GM19099 (cell line): ENCODE data around the gene LIMCH1.

Experiments
- POLR2A ChIP-seq: IDR thresholded peaks from 3 replicates; pipeline ENCODE4 v1.6.1; 2011; ENCODE audit warnings: low read depth; ENCODE audit not compliant: insufficient read length; ENCODE audit errors: extremely low read depth

LIMCH1 gene

DNA sequence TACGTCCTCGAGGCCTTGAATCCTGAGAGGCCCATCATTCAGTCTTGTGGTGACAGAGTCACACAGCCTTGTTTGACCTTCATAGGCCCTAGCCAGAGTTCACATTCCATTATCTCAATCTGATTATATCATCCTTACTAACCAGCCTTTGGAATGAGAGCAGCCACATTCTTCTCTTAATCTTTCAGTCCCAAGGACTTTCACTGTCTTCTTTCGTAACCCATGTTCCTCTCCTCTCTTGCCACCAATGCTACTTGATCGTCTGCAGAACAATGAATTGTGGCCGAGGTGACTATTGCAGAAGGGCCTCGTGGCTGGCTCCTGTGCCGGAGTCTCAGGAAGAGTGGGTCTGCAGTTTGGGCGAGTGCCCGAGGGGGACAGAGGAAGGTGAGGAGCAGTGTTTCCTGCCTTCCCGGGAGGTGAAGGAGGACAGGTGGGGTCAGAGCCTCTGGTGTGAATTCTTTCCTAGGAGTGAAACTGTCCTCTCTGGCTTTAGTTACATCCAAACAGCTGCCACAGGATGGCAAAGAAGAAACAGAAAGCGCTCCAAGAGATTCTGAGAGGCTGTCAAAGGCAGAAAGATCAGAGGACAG lies 94.6 kb downstream of the LIMCH1 start:
- TF ChIP-seq POLR2A: no peak

DNA sequence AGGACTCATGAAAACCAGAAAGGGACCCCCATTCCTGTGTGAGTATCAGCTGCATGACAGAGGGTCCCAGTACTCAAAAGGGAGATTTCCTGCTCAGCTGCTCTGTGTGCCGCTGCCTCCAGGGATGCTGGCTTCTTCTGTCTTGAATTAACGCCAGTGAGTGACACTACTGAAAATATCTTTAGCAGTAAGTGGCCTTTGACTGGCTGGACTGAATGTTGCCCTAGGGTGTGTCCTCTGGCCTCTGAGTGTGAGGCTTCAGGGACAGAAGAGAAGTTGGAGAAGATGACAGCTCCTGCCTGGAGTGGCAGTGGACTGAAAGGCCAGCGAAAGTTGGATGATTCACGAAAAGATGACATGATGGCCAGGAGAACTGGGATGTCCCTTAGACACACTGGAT lies 95.4 kb downstream of the LIMCH1 start:
- TF ChIP-seq POLR2A: no peak

DNA sequence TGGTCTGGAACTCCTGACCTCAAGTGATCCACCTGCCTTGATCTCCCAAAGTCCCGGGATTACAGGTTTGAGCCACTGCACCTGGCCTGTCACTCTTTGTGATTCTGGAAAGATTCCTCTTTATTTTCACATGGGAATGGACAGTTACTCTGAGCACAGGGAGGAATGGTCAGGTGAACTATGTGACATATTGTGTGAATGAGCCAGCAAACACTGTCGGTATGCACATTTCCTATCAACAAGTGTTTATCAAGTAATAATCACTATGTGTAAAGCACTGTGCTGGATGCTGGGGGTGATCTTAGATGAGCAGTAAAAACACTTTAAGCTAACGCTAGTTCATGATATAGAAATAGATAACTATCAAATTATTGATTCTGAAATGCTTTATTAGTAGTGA lies 97.5 kb downstream of the LIMCH1 start:
- TF ChIP-seq POLR2A: no peak

DNA sequence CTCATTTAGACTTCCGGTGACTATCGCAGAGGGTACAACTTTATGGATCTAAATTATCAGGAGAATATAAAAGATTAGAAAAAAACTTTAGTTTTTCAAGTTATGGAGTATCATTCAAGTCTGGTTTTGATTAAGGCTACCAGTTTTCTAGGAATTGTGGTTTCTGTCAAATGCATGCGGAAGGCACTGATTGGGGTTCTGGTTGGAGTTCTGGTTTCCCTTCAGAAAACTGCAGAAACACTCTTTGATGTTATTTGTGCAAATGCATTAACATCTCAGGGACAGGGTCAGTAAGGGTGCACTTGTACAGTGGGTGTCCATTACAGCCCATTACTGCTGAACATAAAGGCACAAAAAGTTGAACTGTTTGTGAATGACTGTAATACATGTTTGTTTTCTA lies 100.2 kb downstream of the LIMCH1 start:
- TF ChIP-seq POLR2A: no peak

DNA sequence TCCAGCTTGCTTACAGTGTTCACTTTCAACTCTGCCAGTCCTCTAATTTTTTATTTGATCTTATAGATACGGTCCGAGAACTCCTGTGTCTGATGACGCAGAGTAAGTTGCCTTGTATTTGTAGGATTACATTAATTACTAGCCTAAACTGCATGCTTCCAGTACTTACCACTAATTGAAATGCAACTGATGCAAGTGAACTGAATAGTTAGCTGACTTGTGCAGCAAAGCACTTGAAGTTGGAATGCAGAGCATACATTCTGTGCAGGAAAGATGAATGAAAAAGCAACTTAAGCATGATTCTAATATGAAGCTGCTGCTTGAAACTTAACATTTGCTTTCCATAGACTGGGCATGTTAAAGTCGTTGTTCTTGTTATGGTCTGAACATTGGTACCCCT lies 100.9 kb downstream of the LIMCH1 start:
- no peak for TF ChIP-seq POLR2A

DNA sequence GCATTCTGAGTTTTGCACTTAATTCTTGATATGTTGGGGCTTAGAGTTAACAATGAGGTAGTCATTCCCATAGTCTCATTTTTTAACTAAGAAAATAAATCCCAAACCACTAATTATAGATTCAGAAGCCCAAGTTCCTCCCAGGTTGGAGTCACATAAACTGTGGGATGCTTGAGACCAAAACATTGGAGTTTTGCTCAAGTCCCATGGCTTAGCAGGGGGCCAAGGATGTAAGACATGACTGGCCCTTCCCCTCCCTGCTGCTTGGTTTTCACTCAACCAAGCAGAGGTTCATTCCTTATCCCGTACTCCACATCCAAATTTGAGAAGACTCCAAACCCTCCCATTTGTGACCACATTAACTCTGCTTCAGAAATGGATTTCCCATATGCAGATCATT lies 101.3 kb downstream of the LIMCH1 start:
- no peak for TF ChIP-seq POLR2A

DNA sequence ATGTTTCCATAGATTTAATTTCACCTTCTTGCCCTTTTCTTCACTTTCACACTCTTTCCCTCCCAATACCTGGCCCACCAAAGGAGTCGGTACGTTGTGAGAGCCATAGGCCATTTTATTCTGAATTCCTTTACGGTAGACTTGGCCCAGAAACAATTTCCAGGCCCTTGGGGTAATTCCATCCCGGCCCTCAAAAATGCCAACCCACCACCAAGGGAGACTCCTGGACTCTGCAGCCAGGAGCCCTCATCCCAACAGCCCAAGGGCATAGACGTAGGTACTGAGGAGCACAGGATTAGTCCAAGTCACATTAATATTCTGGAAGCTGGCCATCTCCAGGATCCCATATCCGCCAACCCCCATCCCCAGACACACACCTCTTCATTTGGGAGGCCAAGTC lies 102.9 kb downstream of the LIMCH1 start:
- TF ChIP-seq POLR2A: no peak

DNA sequence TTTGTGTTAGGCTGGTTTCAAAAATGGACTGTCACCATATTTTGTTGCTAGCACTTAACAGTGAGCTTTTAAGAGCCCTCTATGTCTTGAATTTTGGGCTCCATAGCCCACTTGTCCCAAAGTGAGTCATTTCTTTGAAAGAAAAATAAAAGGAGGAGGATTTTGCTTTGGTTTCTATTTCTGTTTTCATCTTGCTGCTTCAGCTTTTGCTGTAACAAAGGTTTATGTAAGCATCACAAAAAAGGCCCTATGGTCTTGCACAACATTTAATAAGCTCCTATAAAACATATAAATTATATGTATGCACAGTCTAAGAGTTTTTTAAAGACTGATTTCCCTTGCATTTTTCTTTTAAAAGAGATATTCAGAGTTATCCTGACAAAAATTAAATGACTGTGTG lies 105.4 kb downstream of the LIMCH1 start:
- TF ChIP-seq POLR2A: no peak

DNA sequence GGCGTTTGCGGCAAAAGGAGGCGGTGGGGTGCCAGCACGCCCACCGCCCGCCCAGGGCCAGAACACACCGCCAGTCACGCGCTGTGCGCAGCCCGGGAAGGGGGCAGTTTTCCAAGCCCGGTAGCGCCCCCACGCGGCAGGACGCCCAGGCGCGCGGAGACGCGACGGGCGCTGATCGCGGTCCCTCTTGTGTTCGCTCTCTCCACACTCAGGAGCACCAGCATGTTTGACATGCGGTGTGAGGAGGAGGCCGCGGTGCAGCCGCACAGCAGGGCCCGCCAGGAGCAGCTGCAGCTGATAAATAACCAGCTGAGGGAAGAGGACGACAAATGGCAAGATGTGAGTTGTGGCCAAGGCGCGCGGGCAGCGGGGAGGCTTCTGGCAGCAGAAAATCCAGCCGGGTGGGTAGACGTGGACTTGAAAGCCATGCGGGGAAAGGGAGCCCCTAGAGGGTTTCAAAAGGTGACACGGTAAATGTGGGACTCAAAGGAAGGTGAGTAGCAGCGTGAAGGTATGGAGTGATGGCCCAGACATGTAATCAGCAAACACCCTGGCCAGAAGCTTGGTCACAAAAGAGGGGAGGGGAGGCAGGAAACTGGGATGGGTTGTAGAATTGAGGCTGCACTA lies 106.4 kb downstream of the LIMCH1 start:
- TF ChIP-seq POLR2A: no peak

DNA sequence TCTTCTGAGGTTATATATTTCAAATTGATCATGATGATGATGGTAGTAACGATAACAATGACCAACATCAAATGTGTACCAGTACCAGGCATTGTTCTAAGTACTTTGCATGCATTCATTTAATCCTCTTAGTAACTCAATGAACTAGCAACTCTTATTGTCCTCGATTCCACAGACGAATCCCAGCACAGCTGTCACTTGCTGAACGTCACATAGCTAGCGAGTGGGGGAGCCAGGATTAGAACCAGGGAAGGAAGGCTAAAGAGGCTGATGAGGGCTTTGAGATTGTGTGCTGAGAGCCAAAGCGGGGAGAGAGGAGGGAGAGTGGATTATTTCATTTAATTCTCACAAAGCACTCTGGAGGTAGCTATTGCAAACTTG lies 106.9 kb downstream of the LIMCH1 start:
- no peak for TF ChIP-seq POLR2A

DNA sequence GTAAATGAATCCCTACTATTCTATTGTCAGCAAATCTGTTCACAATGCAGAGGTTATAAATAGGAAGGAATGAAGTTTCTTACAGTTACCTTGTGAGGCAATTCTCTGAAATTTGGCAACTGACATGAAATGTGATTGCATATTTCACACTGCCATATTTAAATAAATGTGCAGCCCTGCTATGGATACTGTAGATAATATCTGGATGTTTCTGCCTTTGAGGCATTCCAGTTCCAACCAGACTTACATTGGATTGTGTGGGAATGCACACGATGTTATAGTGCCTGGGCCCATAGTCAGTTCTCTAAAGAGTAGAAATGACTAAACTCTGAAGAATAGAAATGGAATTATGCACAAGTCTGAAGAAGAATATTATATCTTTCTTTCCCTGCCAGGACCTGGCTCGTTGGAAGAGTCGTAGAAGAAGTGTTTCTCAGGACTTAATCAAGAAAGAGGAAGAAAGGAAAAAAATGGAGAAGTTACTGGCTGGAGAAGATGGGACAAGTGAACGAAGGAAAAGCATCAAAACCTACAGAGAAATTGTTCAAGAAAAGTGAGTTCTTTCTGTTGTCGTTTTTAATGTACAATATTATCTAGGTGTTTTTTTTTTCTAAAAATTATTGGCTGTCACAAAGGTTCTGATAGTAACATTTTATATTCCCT lies 107.9 kb downstream of the LIMCH1 start:
- TF ChIP-seq POLR2A: no peak

DNA sequence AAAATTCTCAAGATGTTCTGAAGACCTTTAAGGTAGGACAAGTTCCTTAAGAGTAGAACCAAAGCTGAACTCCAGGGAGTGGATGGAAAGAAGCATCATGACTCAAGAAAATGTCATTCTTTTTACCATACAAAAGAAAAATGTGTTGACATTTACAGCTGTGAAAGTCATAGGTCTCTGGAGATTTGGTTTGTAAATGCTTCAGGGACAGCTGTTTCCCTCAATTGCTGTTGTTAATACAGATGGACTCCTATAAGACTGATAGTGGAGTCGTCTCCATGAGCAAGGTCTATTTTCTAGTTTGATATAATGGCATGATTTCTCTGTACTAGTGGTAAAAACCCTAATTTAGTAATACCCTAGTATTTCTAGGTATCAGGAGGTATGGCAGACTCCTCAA lies 108.9 kb downstream of the LIMCH1 start:
- no peak for TF ChIP-seq POLR2A

DNA sequence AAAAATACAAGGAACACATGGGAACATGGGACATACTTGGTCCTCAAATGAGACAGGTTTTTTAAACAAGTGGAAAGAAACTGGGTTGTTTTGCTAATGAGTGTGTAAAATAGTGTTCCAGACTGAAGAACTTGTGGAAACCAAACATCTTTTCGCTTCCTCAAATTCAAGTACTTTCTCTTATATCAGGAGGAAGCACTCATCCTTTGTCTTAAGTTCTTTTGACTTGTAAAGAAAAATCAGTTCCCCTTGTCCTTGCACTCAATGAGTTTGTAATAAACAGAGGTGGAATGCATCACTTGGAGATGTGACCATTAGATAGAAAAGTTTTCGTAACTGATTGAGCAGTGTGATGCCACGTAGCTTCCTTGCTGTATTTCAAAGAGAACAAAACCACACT lies 109.4 kb downstream of the LIMCH1 start:
- no peak for TF ChIP-seq POLR2A

DNA sequence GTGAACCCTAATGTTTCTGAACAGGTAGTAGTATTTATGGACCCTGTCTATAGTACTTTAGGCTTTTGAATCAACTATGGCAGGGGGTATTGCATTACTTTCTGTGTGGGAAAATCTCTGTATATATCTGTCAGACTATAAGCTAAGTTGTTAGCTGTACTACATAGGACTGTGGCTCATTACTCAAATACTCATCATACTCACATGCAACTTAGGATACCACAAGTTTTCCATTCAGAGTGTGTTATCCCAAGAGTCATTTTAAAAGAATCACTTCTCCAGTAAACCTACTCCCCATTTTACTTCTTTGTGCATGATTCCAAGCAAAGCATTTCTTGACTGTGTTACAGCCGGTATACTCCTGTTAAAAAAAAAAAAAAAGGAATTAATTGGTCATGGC lies 115.0 kb downstream of the LIMCH1 start:
- TF ChIP-seq POLR2A: no peak

DNA sequence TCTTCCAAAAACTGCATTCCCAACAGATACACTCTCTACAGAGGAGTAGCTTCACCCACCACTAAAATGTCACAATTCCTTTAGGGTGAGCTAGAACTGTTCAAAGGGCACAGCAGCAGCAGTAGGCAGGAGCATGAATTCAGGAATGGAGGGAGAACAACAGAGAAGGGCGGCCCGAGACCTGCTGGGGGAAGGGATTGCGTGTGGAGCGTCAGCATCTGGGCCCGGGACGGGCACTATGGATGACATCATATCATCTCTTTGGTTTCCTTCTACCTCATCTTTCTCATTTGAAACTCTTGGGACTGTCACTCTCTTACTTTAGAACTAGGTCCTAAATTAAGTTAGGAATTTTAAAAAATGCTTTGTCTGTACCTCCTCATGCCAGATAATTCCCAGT lies 115.6 kb downstream of the LIMCH1 start:
- no peak for TF ChIP-seq POLR2A

DNA sequence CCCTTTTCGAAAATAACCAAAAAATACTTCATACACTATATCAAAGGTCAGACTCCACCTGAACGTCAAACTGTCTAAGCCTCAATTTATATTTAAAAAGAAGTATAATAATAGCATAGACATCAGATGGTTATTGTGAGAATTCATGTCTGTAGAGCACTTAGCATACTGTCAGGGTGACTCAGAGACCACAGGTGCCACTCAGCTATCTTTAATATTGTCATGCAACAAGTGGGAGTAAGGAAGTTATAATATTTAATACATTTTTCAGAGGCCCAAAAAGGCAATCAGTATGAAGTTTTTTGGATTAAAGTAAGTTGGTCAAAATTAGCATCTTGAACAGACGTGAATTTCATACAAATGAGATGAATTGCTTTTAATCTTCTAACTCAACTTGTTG lies 117.2 kb downstream of the LIMCH1 start:
- TF ChIP-seq POLR2A: no peak
